MM.1S (cell line): Measurements from ENCODE around the gene DPY19L3.

Experiments
- EZH2 ChIP-seq: fragments of 300-600 bp; sonication (generic); optimal IDR thresholded peaks from 2 replicates; pipeline ENCODE3; 2017; ENCODE audit warnings: low read depth, mild to moderate bottlenecking, antibody characterized with exemption, low read length, mixed read lengths
- TF ChIP-seq, protein P1 (sequence below): fragments of 300-600 bp; sonication (generic); IDR thresholded peaks from 2 replicates; pipeline ENCODE4 v1.5.1; 2016; ENCODE audit warnings: antibody characterized with exemption, low read length, mixed read lengths

DNA sequence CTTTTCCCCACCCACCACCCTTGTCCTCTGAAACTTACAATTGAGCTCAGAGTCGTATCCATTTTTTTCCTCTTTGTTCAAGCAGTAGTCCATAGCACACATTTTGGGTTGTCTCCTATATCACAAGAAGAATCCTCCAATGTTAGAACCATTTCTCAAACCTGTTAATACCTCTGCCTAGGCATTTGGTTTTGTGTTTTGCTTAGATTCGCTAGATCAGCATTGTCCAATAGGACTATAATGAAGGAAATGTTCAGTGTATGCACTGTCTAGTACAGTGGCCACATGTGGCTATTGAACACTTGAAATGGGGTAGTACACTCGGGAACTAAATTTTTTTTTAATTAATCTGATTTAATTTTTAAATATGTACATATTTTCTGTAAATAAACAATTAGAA is 12.6 kb downstream of the DPY19L3 start:
- TF ChIP-seq EZH2: no peak
- TF ChIP-seq, protein P1, sequence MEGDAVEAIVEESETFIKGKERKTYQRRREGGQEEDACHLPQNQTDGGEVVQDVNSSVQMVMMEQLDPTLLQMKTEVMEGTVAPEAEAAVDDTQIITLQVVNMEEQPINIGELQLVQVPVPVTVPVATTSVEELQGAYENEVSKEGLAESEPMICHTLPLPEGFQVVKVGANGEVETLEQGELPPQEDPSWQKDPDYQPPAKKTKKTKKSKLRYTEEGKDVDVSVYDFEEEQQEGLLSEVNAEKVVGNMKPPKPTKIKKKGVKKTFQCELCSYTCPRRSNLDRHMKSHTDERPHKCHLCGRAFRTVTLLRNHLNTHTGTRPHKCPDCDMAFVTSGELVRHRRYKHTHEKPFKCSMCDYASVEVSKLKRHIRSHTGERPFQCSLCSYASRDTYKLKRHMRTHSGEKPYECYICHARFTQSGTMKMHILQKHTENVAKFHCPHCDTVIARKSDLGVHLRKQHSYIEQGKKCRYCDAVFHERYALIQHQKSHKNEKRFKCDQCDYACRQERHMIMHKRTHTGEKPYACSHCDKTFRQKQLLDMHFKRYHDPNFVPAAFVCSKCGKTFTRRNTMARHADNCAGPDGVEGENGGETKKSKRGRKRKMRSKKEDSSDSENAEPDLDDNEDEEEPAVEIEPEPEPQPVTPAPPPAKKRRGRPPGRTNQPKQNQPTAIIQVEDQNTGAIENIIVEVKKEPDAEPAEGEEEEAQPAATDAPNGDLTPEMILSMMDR: no peak
